Liver (tissue), 9 donors: ENCODE data around the gene CDH22. TPM values are rescaled to one million over a fixed set of nuclear protein-coding genes. Genes with fewer than 3 reads are reported as not detected.

Experiments used
- DNase-seq: peaks from one replicate; pipeline ENCODE4 v3.0.0-alpha.2; 2017; ENCODE audit warnings: low spot score
- H3K27ac ChIP-seq, 2 donors: one replicate each; pipeline ENCODE4 v1.7.0; 2013; ENCODE audit warnings: inconsistent platforms in 2 of 2, low read length in 2 of 2, control low read depth in 1 of 2, low read depth in 1 of 2, mild to moderate bottlenecking in 1 of 2
- H3K27me3 ChIP-seq, 4 donors: one replicate each; pipeline versions ENCODE4 v1.6.1 to v1.7.0; 2013; ENCODE audit warnings: low read length in 3 of 4, inconsistent platforms in 1 of 4, mild to moderate bottlenecking in 1 of 4, moderate library complexity in 1 of 4; ENCODE audit not compliant: control insufficient read depth in 4 of 4, insufficient read depth in 4 of 4
- H3K36me3 ChIP-seq, 4 donors: one replicate each; pipeline versions ENCODE4 v1.6.1 to v1.7.0; 2013; ENCODE audit warnings: low read length in 3 of 4, mild to moderate bottlenecking in 3 of 4, low read depth in 1 of 4, moderate library complexity in 1 of 4; ENCODE audit not compliant: control insufficient read depth in 4 of 4, insufficient read depth in 3 of 4
- H3K4me1 ChIP-seq, 4 donors: one replicate each; pipeline versions ENCODE4 v1.6.1 to v1.7.0; 2013; ENCODE audit warnings: low read length in 3 of 4, mild to moderate bottlenecking in 3 of 4, moderate library complexity in 1 of 4; ENCODE audit not compliant: control insufficient read depth in 4 of 4, insufficient read depth in 4 of 4
- H3K4me3 ChIP-seq, 3 donors: one replicate each; pipeline versions ENCODE4 v1.6.1 to v1.7.0; 2013; ENCODE audit warnings: low read length in 3 of 3, control low read depth in 1 of 3, low read depth in 1 of 3, mild to moderate bottlenecking in 1 of 3
- H3K9ac ChIP-seq, 2 donors: one replicate each; pipeline ENCODE4 v1.7.0; 2013; ENCODE audit warnings: low read length in 2 of 2, mild to moderate bottlenecking in 2 of 2, moderate library complexity in 2 of 2, control low read depth in 1 of 2, low read depth in 1 of 2
- H3K9me3 ChIP-seq, 4 donors: one replicate each; pipeline versions ENCODE4 v1.6.1 to v1.7.0; 2013; ENCODE audit warnings: low read length in 3 of 4; ENCODE audit not compliant: control insufficient read depth in 4 of 4
- EGR1 ChIP-seq, 2 donors: IDR thresholded peaks; 2 replicates each; pipeline ENCODE4 v1.6.1; 2016 to 2018; ENCODE audit warnings: antibody characterized with exemption in 2 of 2, low read depth in 2 of 2
- FOXA1 ChIP-seq: IDR thresholded peaks from 2 replicates; pipeline ENCODE4 v1.6.1; 2016; ENCODE audit warnings: antibody characterized with exemption
- FOXA2 ChIP-seq: IDR thresholded peaks from 2 replicates; pipeline ENCODE4 v1.6.1; 2016; ENCODE audit warnings: antibody characterized with exemption
- GABPA ChIP-seq, 2 donors: IDR thresholded peaks in 1 of 2; conservative IDR thresholded peaks in 1 of 2; 2 replicates each; pipeline ENCODE4 v1.6.1; 2016; ENCODE audit warnings: antibody characterized with exemption in 2 of 2, mild to moderate bottlenecking in 1 of 2, moderate library complexity in 1 of 2
- HNF4A ChIP-seq, 2 donors: conservative IDR thresholded peaks; 2 replicates each; pipeline ENCODE4 v1.6.1; 2016; ENCODE audit warnings: antibody characterized with exemption in 2 of 2, mild to moderate bottlenecking in 2 of 2
- HNF4G ChIP-seq: IDR thresholded peaks from 2 replicates; pipeline ENCODE4 v1.6.1; 2016; ENCODE audit warnings: antibody characterized with exemption
- JUND ChIP-seq, 2 donors: IDR thresholded peaks; 2 replicates each; pipeline ENCODE4 v1.6.1; 2016; ENCODE audit warnings: antibody characterized with exemption in 2 of 2
- NR2F2 ChIP-seq: IDR thresholded peaks from 2 replicates; pipeline ENCODE4 v1.6.1; 2016; ENCODE audit warnings: antibody characterized with exemption
- RAD21 ChIP-seq, 2 donors: IDR thresholded peaks; 2 replicates each; pipeline ENCODE4 v1.6.1; 2016; ENCODE audit warnings: antibody characterized with exemption in 2 of 2, mild to moderate bottlenecking in 2 of 2
- RXRA ChIP-seq, 2 donors: IDR thresholded peaks; 2 replicates each; pipeline ENCODE4 v1.6.1; 2017 to 2018; ENCODE audit warnings: antibody characterized with exemption in 2 of 2, mild to moderate bottlenecking in 1 of 2
- SP1 ChIP-seq: IDR thresholded peaks from 2 replicates; pipeline ENCODE4 v1.6.1; 2018; ENCODE audit warnings: antibody characterized with exemption, mild to moderate bottlenecking
- TAF1 ChIP-seq: conservative IDR thresholded peaks from 2 replicates; pipeline ENCODE4 v1.6.1; 2016; ENCODE audit warnings: antibody characterized with exemption, mild to moderate bottlenecking
- YY1 ChIP-seq: IDR thresholded peaks from 2 replicates; pipeline ENCODE4 v1.6.1; 2016; ENCODE audit warnings: antibody characterized with exemption, mild to moderate bottlenecking
- WGBS: extraction: QIAGEN DNeasy Blood & Tissue Kit; methylation state at CpG from one replicate; pipeline ENCODE4 v1.1.7; 2013; 5-methylcytosine and 5-hydroxymethylcytosine counted together
- polyA plus RNA-seq, 2 donors: library from polyadenylated mRNA; stranded (reverse) in 1 of 2; unstranded in 1 of 2; fragments of 200-250 nt in 1 of 2; fragments of >200 nt in 1 of 2; fragmentation: Nextera tagmentation in 1 of 2; extraction: Ambion mirVana in 1 of 2; gene quantifications; one replicate each; pipeline versions ENCODE4 v1.2.1 to v1.2.3, GENCODE V29; 2013 to 2015
- total RNA-seq, 2 donors: library from RNA; depleted of rRNA; stranded (reverse); fragments of >200 nt; gene quantifications; one replicate each; pipeline ENCODE4 v1.2.3, GENCODE V29; 2014
- TF ChIP-seq, protein P1 (sequence below): fragments of 150-350 bp; IDR thresholded peaks from 2 replicates; pipeline ENCODE4 v1.5.1; 2017; ENCODE audit warnings: improper control_type of control experiment, low read depth, low read length; ENCODE audit not compliant: missing input control
- TF ChIP-seq, protein P2 (sequence below): IDR thresholded peaks from 2 replicates; pipeline ENCODE4 v1.6.1; 2016; ENCODE audit warnings: antibody characterized with exemption
- TF ChIP-seq, protein P3 (sequence below): IDR thresholded peaks from 2 replicates; pipeline ENCODE4 v1.6.1; 2016; ENCODE audit warnings: antibody characterized with exemption, mild to moderate bottlenecking
- TF ChIP-seq, protein P4 (sequence below): IDR thresholded peaks from 2 replicates; pipeline ENCODE4 v1.6.1; 2016; ENCODE audit warnings: antibody characterized with exemption
- TF ChIP-seq, protein P5 (sequence below): IDR thresholded peaks from 2 replicates; pipeline ENCODE4 v1.6.1; 2016; ENCODE audit warnings: antibody characterized with exemption
- donor health status: healthy.
- donor health status: healthy.
- donor health status: healthy.
- donor health status: healthy.
- donor health status: healthy.

Gene CDH22
- total and polyA plus RNA-seq, 4 donors, result 0.02 TPM; not detected in 3

DNA sequence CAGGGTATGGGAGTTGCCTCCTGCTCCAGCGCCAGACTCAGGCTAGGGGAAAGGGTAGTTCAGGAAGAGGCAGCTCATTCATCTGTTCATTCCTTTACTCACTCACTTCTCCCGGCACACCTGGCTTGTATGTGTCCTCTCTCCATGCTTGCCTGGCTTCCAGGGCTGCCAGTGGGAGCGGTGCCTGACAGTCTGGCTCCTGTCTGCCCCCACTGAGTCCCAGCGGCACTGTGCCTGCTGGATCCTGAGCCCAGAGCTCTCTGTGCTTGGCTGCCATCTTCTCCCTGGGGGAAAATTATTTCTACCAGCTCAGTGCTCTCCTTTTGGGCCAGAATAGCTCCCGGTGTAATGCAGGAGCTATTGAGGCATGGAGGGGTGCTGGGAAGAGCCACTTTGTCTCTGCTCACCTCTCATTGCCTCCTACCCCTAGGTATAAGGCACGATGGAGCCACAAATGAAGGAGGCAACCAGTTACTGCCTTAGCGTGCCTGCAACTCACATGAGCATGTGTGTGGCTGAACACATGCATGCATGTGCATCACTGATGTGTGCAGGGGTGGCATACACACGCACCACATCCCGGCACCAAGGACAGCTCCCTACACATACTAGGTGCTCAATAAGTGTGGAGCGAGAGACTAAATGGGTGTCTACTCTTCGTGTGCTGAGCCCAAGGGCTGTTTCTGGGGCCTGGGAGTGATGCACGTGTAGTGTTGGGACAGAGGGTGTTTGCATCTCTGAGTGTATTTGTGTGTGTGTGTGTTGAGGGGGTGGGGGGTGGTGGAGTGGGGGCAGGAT lies 46.6 kb downstream of the CDH22 start:
- Histone ChIP-seq H3K9me3 (no peaks in the 10 kb centered on the region), H3K4me1 (peaks cover 0 to 5% (median 0%) of the 10 kb centered on the region in 4 donors), H3K9ac (no peak overlapping the region), H3K27ac (no peak overlapping the region), H3K27me3 (no peaks in the 10 kb centered on the region), H3K4me3 (no peak overlapping the region), H3K36me3 (no peaks in the 10 kb centered on the region)
- DNase-seq, result no peak
- 73% methylated on average over 12 of the region's 12 CpGs for WGBS
- no peak for TF ChIP-seq JUND (IDR thresholded peaks at IDR 0.05)
- no peak for TF ChIP-seq RAD21 (IDR thresholded peaks at IDR 0.05)
- TF ChIP-seq HNF4G, result no peak
- TF ChIP-seq NR2F2, result no peak
- no peak for TF ChIP-seq EGR1 (IDR thresholded peaks at IDR 0.05; ENCODE audit: low read depth in 2 of 2)
- TF ChIP-seq, protein P1, sequence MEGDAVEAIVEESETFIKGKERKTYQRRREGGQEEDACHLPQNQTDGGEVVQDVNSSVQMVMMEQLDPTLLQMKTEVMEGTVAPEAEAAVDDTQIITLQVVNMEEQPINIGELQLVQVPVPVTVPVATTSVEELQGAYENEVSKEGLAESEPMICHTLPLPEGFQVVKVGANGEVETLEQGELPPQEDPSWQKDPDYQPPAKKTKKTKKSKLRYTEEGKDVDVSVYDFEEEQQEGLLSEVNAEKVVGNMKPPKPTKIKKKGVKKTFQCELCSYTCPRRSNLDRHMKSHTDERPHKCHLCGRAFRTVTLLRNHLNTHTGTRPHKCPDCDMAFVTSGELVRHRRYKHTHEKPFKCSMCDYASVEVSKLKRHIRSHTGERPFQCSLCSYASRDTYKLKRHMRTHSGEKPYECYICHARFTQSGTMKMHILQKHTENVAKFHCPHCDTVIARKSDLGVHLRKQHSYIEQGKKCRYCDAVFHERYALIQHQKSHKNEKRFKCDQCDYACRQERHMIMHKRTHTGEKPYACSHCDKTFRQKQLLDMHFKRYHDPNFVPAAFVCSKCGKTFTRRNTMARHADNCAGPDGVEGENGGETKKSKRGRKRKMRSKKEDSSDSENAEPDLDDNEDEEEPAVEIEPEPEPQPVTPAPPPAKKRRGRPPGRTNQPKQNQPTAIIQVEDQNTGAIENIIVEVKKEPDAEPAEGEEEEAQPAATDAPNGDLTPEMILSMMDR, result no peak
- TF ChIP-seq, protein P2, sequence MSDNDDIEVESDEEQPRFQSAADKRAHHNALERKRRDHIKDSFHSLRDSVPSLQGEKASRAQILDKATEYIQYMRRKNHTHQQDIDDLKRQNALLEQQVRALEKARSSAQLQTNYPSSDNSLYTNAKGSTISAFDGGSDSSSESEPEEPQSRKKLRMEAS, result no peak

DNA sequence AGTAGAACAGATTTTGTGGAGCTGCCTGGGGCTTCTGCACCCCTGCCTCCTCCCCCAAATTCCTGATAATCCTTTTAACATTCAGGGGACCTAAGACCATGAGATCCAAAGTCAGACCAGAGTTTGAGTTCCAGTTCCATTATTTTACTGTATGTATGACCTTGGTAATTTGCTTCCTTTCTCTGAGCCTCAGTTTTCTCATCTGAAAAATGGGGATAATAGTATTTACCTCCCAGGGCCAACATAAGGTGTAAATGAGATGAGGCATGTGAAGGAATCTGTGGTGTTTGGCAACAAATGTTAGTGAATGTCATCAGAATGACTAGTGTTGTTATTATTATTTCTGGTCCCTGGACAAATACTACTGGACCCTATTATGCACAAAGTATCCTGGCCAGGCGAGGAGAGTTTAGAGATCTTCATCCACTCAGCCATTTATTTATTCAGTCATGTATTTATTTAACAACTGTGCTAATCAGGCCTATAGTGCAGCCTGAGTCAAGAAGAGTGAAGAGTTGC lies 47.3 kb downstream of the CDH22 start:
- H3K27me3 ChIP-seq, result no peaks in the 10 kb centered on the region
- no peak for DNase-seq
- H3K4me3 ChIP-seq, result no peak overlapping the region
- no peak overlapping the region for H3K9ac ChIP-seq
- no peaks in the 10 kb centered on the region for H3K36me3 ChIP-seq
- WGBS, result 67% methylated on average over 1 of the region's 1 CpG
- no peaks in the 10 kb centered on the region for H3K9me3 ChIP-seq
- H3K4me1 ChIP-seq, result peaks cover 0 to 5% (median 0%) of the 10 kb centered on the region in 4 donors
- no peak overlapping the region for H3K27ac ChIP-seq
- TF ChIP-seq HNF4A (conservative IDR thresholded peaks at IDR 0.05) (no peak), EGR1 (IDR thresholded peaks at IDR 0.05; ENCODE audit: low read depth in 2 of 2) (no peak), JUND (IDR thresholded peaks at IDR 0.05) (no peak), TAF1 (no peak), SP1 (no peak), RXRA (IDR thresholded peaks at IDR 0.05) (no peak), FOXA1 (no peak), NR2F2 (no peak), FOXA2 (no peak), GABPA (IDR thresholded peaks at IDR 0.05 in 1 of 2, conservative IDR thresholded peaks at IDR 0.05 in 1 of 2) (no peak), RAD21 (IDR thresholded peaks at IDR 0.05) (no peak), YY1 (no peak)
- TF ChIP-seq, protein P1, result no peak
- TF ChIP-seq, protein P3, sequence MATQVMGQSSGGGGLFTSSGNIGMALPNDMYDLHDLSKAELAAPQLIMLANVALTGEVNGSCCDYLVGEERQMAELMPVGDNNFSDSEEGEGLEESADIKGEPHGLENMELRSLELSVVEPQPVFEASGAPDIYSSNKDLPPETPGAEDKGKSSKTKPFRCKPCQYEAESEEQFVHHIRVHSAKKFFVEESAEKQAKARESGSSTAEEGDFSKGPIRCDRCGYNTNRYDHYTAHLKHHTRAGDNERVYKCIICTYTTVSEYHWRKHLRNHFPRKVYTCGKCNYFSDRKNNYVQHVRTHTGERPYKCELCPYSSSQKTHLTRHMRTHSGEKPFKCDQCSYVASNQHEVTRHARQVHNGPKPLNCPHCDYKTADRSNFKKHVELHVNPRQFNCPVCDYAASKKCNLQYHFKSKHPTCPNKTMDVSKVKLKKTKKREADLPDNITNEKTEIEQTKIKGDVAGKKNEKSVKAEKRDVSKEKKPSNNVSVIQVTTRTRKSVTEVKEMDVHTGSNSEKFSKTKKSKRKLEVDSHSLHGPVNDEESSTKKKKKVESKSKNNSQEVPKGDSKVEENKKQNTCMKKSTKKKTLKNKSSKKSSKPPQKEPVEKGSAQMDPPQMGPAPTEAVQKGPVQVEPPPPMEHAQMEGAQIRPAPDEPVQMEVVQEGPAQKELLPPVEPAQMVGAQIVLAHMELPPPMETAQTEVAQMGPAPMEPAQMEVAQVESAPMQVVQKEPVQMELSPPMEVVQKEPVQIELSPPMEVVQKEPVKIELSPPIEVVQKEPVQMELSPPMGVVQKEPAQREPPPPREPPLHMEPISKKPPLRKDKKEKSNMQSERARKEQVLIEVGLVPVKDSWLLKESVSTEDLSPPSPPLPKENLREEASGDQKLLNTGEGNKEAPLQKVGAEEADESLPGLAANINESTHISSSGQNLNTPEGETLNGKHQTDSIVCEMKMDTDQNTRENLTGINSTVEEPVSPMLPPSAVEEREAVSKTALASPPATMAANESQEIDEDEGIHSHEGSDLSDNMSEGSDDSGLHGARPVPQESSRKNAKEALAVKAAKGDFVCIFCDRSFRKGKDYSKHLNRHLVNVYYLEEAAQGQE, result no peak
- TF ChIP-seq, protein P2, result no peak
- TF ChIP-seq, protein P4, sequence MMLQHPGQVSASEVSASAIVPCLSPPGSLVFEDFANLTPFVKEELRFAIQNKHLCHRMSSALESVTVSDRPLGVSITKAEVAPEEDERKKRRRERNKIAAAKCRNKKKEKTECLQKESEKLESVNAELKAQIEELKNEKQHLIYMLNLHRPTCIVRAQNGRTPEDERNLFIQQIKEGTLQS, result no peak
- TF ChIP-seq, protein P5, sequence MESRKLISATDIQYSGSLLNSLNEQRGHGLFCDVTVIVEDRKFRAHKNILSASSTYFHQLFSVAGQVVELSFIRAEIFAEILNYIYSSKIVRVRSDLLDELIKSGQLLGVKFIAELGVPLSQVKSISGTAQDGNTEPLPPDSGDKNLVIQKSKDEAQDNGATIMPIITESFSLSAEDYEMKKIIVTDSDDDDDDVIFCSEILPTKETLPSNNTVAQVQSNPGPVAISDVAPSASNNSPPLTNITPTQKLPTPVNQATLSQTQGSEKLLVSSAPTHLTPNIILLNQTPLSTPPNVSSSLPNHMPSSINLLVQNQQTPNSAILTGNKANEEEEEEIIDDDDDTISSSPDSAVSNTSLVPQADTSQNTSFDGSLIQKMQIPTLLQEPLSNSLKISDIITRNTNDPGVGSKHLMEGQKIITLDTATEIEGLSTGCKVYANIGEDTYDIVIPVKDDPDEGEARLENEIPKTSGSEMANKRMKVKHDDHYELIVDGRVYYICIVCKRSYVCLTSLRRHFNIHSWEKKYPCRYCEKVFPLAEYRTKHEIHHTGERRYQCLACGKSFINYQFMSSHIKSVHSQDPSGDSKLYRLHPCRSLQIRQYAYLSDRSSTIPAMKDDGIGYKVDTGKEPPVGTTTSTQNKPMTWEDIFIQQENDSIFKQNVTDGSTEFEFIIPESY, result no peak
